Gastrocnemius medialis (tissue), 4 donors: ENCODE results near the gene AGK.

ENCODE experiments used
- POLR2A ChIP-seq, 2 donors: fragments of 450-650 bp; IDR thresholded peaks; one replicate each; pipeline ENCODE4 v1.6.1; 2017; ENCODE audit warnings: antibody characterized with exemption in 2 of 2, mild to moderate bottlenecking in 2 of 2, moderate library complexity in 2 of 2
- TF ChIP-seq, protein P1 (sequence below), 5 experiments: fragments of 450-650 bp in 3 of 5; fragments of 200-600 bp in 2 of 5; sonication (generic) in 2 of 5; IDR thresholded peaks in 4 of 5; conservative IDR thresholded peaks in 1 of 5; 1 replicate in 4 of 5; 2 replicates in 1 of 5; pipeline ENCODE4 v1.5.1; 2016 to 2019; ENCODE audit warnings: antibody characterized with exemption in 5 of 5, mild to moderate bottlenecking in 3 of 5, moderate library complexity in 3 of 5

GRCh38 chr7:141668853-141669252 is 117.6 kb downstream of the AGK start:
- TF ChIP-seq, protein P1, sequence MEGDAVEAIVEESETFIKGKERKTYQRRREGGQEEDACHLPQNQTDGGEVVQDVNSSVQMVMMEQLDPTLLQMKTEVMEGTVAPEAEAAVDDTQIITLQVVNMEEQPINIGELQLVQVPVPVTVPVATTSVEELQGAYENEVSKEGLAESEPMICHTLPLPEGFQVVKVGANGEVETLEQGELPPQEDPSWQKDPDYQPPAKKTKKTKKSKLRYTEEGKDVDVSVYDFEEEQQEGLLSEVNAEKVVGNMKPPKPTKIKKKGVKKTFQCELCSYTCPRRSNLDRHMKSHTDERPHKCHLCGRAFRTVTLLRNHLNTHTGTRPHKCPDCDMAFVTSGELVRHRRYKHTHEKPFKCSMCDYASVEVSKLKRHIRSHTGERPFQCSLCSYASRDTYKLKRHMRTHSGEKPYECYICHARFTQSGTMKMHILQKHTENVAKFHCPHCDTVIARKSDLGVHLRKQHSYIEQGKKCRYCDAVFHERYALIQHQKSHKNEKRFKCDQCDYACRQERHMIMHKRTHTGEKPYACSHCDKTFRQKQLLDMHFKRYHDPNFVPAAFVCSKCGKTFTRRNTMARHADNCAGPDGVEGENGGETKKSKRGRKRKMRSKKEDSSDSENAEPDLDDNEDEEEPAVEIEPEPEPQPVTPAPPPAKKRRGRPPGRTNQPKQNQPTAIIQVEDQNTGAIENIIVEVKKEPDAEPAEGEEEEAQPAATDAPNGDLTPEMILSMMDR (IDR thresholded peaks at IDR 0.05 in 4 of 5, conservative IDR thresholded peaks at IDR 0.05 in 1 of 5), result no peak
- TF ChIP-seq POLR2A (IDR thresholded peaks at IDR 0.05), result no peak
